GM12872 (cell line): ENCODE measurements around the gene C11orf98.

Experiments used
- CTCF ChIP-seq: IDR thresholded peaks from 3 replicates; pipeline ENCODE4 v1.5.1; 2011; ENCODE audit warnings: low read depth, mild to moderate bottlenecking, low read length, moderate library complexity; ENCODE audit not compliant: insufficient read depth

C11orf98 gene

GRCh38 chr11:62708392-62708791, 43.4 kb upstream of the C11orf98 start:
- no peak for TF ChIP-seq CTCF

- no peak for TF ChIP-seq CTCF
These were observed 42.4 kb upstream of the C11orf98 start, which contains the start of the genes BSCL2 and GNG3 for GRCh38 chr11:62707277-62707861. Gene BSCL2, minus strand, starts transcription at chr11:62707424. Its CDS starts 229 bp downstream, at chr11:62707195. Gene GNG3, plus strand, starts transcription at chr11:62707676. Its CDS starts 620 bp downstream, at chr11:62708296.

- TF ChIP-seq CTCF = no peak
These were observed 41.8 kb upstream of the C11orf98 start for GRCh38 chr11:62706850-62707247.

GRCh38 chr11:62705880-62706849, 41.2 kb upstream of the C11orf98 start:
- no peak for TF ChIP-seq CTCF

- TF ChIP-seq CTCF = no peak
These were observed 40.4 kb upstream of the C11orf98 start for GRCh38 chr11:62705413-62705812.

GRCh38 chr11:62702246-62702645, 37.2 kb upstream of the C11orf98 start:
- no peak for TF ChIP-seq CTCF

GRCh38 chr11:62694455-62695167, 29.6 kb upstream of the C11orf98 start:
- TF ChIP-seq CTCF = peak; percentile 88
